ENCODE data around the gene GBX1. TPM values are rescaled to one million over a fixed set of nuclear protein-coding genes. Genes with fewer than 3 reads are reported as not detected.

Gene GBX1
- 0.20 TPM in 1 of 5 replicates, not detected in the others for total RNA-seq (2022; extraction: Qiagen RNA extraction)

DNA sequence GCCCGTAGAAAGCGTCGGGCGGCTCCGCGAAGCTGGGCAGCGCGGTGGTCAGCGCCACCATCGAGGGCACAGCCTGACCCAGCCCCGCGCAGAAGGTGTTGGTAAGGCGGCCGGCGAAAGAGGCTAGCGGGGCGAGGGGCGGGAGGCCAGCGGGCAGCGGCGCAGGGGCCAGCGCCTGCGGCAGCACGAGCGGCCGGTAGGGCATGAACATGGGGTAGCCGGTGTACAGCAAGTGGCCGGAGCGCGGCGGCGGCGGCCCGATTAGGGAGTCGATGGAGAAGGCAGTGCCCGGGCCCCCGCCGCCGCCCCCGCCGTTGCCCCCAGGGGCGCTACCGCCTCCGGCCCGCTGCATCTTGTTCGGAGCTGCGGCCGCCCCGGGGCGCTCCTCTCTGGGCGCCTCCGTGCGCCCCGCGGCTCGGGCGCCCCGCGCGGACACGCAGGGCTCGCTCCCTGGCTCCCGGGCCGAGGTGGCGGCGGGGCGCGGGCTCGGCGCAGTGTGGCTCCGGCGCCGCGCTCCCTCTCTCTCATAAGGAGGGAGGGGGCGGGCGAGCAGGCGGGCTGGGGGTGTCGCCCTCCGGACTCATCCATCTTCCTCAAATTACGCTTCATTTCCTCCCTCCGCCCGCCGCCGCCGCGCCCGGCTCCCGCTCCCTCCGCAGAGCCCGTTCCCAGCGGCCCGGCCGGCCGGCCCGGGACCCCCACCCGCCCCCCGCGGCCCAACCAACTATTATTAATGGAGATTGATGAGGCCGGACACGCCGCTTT lies at the start of gene GBX1:
Gene GBX1 (minus strand): TSS at position 498 of the 765 bp plus-strand sequence. CDS start 146 bp downstream, at position 352.

GRCh38 chr7:151210087-151210854 lies 42.8 kb upstream of the GBX1 start, which contains the start of gene H2BK1:
H2BK1 (minus strand) TSS chr7:151210488; CDS start chr7:151210318, 170 bp downstream.

GRCh38 chr7:151186640-151187408 lies 19.3 kb upstream of the GBX1 start, which contains the start of gene ASB10:
ASB10 (minus strand) TSS chr7:151187250; CDS start chr7:151187130, 120 bp downstream.

Other genes starting within 250 kb of the GBX1 start
- 1.6 to 2.2 TPM (median 2.0 TPM) in 5 replicates for gene KCNH2, start 189.4 kb downstream of the GBX1 start, total RNA-seq (2022; extraction: Qiagen RNA extraction)
- gene NOS3, start 176.7 kb downstream of the GBX1 start, total RNA-seq (2022; extraction: Qiagen RNA extraction) = 0.13 to 0.37 TPM (median 0.34 TPM) in 5 replicates
- gene ATG9B, start 143.2 kb downstream of the GBX1 start, total RNA-seq (2022; extraction: Qiagen RNA extraction) = 0.39 to 0.66 TPM (median 0.65 TPM) in 5 replicates
- gene ABCB8, start 139.2 kb downstream of the GBX1 start, total RNA-seq (2022; extraction: Qiagen RNA extraction) = 32.9 to 52.5 TPM (median 47.6 TPM) in 5 replicates
- gene ASIC3, start 119.2 kb downstream of the GBX1 start, total RNA-seq (2022; extraction: Qiagen RNA extraction) = 7.7 to 11.7 TPM (median 8.7 TPM) in 5 replicates
- 29.6 to 32.6 TPM (median 29.8 TPM) in 5 replicates for gene CDK5, start 109.8 kb downstream of the GBX1 start, total RNA-seq (2022; extraction: Qiagen RNA extraction)
- gene SLC4A2, start 108.1 kb downstream of the GBX1 start, total RNA-seq (2022; extraction: Qiagen RNA extraction) = 174 to 292 TPM (median 259 TPM) in 5 replicates
- gene FASTK, start 86.9 kb downstream of the GBX1 start, total RNA-seq (2022; extraction: Qiagen RNA extraction) = 51.3 to 86.5 TPM (median 80.0 TPM) in 5 replicates
- 38.5 to 59.2 TPM (median 55.5 TPM) in 5 replicates for gene TMUB1, start 84.2 kb downstream of the GBX1 start, total RNA-seq (2022; extraction: Qiagen RNA extraction)
- gene AGAP3, start 81.2 kb downstream of the GBX1 start, total RNA-seq (2022; extraction: Qiagen RNA extraction) = 44.1 to 66.6 TPM (median 65.4 TPM) in 5 replicates
- gene ASB10, start 19.6 kb upstream of the GBX1 start, total RNA-seq (2022; extraction: Qiagen RNA extraction) = not detected in 5 replicates
- gene H2BK1, start 42.8 kb upstream of the GBX1 start, total RNA-seq (2022; extraction: Qiagen RNA extraction) = not detected in 5 replicates
- 58.0 to 63.8 TPM (median 62.0 TPM) in 5 replicates for gene ABCF2, start 59.5 kb upstream of the GBX1 start, total RNA-seq (2022; extraction: Qiagen RNA extraction)
- gene CHPF2, start 64.8 kb upstream of the GBX1 start, total RNA-seq (2022; extraction: Qiagen RNA extraction) = 34.7 to 47.0 TPM (median 45.1 TPM) in 5 replicates
- 7.7 to 11.6 TPM (median 9.9 TPM) in 5 replicates for gene SMARCD3, start 81.0 kb upstream of the GBX1 start, total RNA-seq (2022; extraction: Qiagen RNA extraction)
- 34.2 to 44.3 TPM (median 37.2 TPM) in 5 replicates for gene NUB1, start 174.1 kb upstream of the GBX1 start, total RNA-seq (2022; extraction: Qiagen RNA extraction)
- gene WDR86, start 242.3 kb upstream of the GBX1 start, total RNA-seq (2022; extraction: Qiagen RNA extraction) = 0.11 to 0.39 TPM (median 0.22 TPM) in 5 replicates